ENCODE measurements around the gene PRMT9. TPM values are rescaled to one million over a fixed set of nuclear protein-coding genes. Genes with fewer than 3 reads are reported as not detected.

Gene PRMT9
- total RNA-seq, 4 donors from 2014 or later: 5.3 to 13.3 (median 7.1) TPM

GRCh38 chr4:147678106-147678505, 5.9 kb downstream of the PRMT9 start:
- TF ChIP-seq POLR2A (IDR thresholded peaks at IDR 0.05) (no peak), EP300 (IDR thresholded peaks at IDR 0.05) (no peak), POLR2AphosphoS5 (IDR thresholded peaks at IDR 0.05) (no peak)
- H3K4me3 ChIP-seq: no peak overlapping the region
- H3K9me3 ChIP-seq: no peaks in the 10 kb centered on the region
- H3K27ac ChIP-seq: no peak overlapping the region
- H3K36me3 ChIP-seq: peaks cover 14% of the 10 kb centered on the region
- H3K27me3 ChIP-seq: no peaks in the 10 kb centered on the region
- 66% methylated on average over 5 of the region's 5 CpGs for WGBS
- peaks cover 11% of the 10 kb centered on the region for H3K4me1 ChIP-seq
- no peak for DNase-seq (ENCODE audit: low spot score in 2 of 2)

DNA sequence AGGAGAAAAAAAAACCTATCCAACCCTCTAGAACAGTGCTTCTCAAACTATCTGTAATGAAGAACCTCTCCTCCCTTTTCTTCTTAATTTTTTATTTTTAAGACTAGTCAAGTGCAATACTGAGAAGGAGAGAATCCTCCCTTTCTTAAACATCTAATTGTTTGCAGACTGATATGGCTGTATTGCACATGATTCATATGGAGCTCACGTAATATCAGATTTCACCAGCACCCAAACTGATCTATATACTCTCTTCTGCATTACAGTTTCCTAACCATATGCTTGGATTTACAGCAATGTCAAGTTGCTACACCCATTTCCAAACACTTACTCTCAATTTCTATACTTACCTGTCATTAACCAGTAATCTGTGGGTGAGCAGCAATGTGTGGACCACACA, 9.5 kb downstream of the PRMT9 start:
- Histone ChIP-seq H3K4me1 (no peaks in the 10 kb centered on the region), H3K36me3 (peaks cover 21% of the 10 kb centered on the region), H3K9me3 (no peaks in the 10 kb centered on the region), H3K27me3 (no peaks in the 10 kb centered on the region), H3K27ac (no peak overlapping the region), H3K4me3 (no peak overlapping the region)
- no peak for DNase-seq (ENCODE audit: low spot score in 2 of 2)
- TF ChIP-seq POLR2AphosphoS5 (IDR thresholded peaks at IDR 0.05): no peak
- no peak for TF ChIP-seq POLR2A (IDR thresholded peaks at IDR 0.05)
- TF ChIP-seq, protein P1, sequence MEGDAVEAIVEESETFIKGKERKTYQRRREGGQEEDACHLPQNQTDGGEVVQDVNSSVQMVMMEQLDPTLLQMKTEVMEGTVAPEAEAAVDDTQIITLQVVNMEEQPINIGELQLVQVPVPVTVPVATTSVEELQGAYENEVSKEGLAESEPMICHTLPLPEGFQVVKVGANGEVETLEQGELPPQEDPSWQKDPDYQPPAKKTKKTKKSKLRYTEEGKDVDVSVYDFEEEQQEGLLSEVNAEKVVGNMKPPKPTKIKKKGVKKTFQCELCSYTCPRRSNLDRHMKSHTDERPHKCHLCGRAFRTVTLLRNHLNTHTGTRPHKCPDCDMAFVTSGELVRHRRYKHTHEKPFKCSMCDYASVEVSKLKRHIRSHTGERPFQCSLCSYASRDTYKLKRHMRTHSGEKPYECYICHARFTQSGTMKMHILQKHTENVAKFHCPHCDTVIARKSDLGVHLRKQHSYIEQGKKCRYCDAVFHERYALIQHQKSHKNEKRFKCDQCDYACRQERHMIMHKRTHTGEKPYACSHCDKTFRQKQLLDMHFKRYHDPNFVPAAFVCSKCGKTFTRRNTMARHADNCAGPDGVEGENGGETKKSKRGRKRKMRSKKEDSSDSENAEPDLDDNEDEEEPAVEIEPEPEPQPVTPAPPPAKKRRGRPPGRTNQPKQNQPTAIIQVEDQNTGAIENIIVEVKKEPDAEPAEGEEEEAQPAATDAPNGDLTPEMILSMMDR (IDR thresholded peaks at IDR 0.05): no peak
- no peak for TF ChIP-seq EP300 (IDR thresholded peaks at IDR 0.05)
- WGBS: 93% methylated on average over 1 of the region's 1 CpG

DNA sequence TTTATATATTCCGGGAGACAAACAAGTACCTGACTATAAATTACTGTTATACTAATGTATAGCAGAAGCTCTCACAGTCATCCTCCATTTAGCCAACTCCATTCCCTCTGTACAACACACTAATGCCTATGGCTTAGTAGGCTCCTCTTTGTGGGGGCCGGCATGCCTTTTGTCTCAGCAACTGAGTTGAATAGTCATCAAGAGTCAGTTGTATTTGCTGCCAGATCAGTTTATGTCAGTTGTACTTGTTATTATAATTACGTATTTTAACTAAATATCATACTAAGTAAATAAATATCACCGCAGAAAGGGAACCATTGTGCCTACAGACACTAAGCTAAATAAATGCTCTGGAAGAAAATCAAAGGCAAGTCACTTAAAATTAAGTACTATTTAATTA, 9.9 kb downstream of the PRMT9 start:
- Histone ChIP-seq H3K36me3 (peaks cover 19% of the 10 kb centered on the region), H3K4me1 (no peaks in the 10 kb centered on the region), H3K4me3 (no peak overlapping the region), H3K27ac (no peak overlapping the region), H3K27me3 (no peaks in the 10 kb centered on the region), H3K9me3 (no peaks in the 10 kb centered on the region)
- WGBS: 89% methylated on average over 4 of the region's 4 CpGs
- no peak for TF ChIP-seq POLR2AphosphoS5 (IDR thresholded peaks at IDR 0.05)
- TF ChIP-seq, protein P1 (IDR thresholded peaks at IDR 0.05): no peak
- no peak for TF ChIP-seq EP300 (IDR thresholded peaks at IDR 0.05)
- TF ChIP-seq POLR2A (IDR thresholded peaks at IDR 0.05): no peak
- DNase-seq (ENCODE audit: low spot score in 2 of 2): no peak

- H3K9me3 ChIP-seq: no peaks in the 10 kb centered on the region
- no peak overlapping the region for H3K4me3 ChIP-seq
- peaks cover 52% of the 10 kb centered on the region for H3K36me3 ChIP-seq
- DNase-seq (ENCODE audit: low spot score in 2 of 2): no peak
- TF ChIP-seq, protein P1 (IDR thresholded peaks at IDR 0.05): no peak
- TF ChIP-seq POLR2AphosphoS5 (IDR thresholded peaks at IDR 0.05) (no peak), POLR2A (IDR thresholded peaks at IDR 0.05) (no peak), EP300 (IDR thresholded peaks at IDR 0.05) (no peak)
- no peaks in the 10 kb centered on the region for H3K4me1 ChIP-seq
- WGBS: 80% methylated on average over 4 of the region's 4 CpGs
- H3K27me3 ChIP-seq: no peaks in the 10 kb centered on the region
- H3K27ac ChIP-seq: no peak overlapping the region
Measured at GRCh38 chr4:147658501-147658900, 25.5 kb downstream of the PRMT9 start.

GRCh38 chr4:147655639-147656038, 28.3 kb downstream of the PRMT9 start:
- Histone ChIP-seq H3K27ac (no peak overlapping the region), H3K4me3 (no peak overlapping the region), H3K27me3 (no peaks in the 10 kb centered on the region), H3K9me3 (no peaks in the 10 kb centered on the region), H3K36me3 (peaks cover 40% of the 10 kb centered on the region), H3K4me1 (no peaks in the 10 kb centered on the region)
- DNase-seq (ENCODE audit: low spot score in 2 of 2): no peak
- WGBS: 92% methylated on average over 2 of the region's 2 CpGs
- TF ChIP-seq, protein P1 (IDR thresholded peaks at IDR 0.05): no peak
- TF ChIP-seq EP300 (IDR thresholded peaks at IDR 0.05) (no peak), POLR2A (IDR thresholded peaks at IDR 0.05) (no peak), POLR2AphosphoS5 (IDR thresholded peaks at IDR 0.05) (no peak)

- H3K4me1 ChIP-seq: no peaks in the 10 kb centered on the region
- no peaks in the 10 kb centered on the region for H3K9me3 ChIP-seq
- no peak overlapping the region for H3K27ac ChIP-seq
- 95% methylated on average over 1 of the region's 1 CpG for WGBS
- TF ChIP-seq EP300 (IDR thresholded peaks at IDR 0.05): no peak
- no peak for TF ChIP-seq POLR2A (IDR thresholded peaks at IDR 0.05)
- TF ChIP-seq POLR2AphosphoS5 (IDR thresholded peaks at IDR 0.05): no peak
- TF ChIP-seq, protein P1 (IDR thresholded peaks at IDR 0.05): no peak
- DNase-seq (ENCODE audit: low spot score in 2 of 2): no peak
- H3K36me3 ChIP-seq: peaks cover 15% of the 10 kb centered on the region
- no peak overlapping the region for H3K4me3 ChIP-seq
- H3K27me3 ChIP-seq: no peaks in the 10 kb centered on the region
Measured at GRCh38 chr4:147651563-147651962, 32.4 kb downstream of the PRMT9 start.

Measured in suprapubic skin (tissue), 4 donors.